ENCODE data around the gene CHURC1. TPM values are rescaled to one million over a fixed set of nuclear protein-coding genes. Genes with fewer than 3 reads are reported as not detected.
A peak's percentile ranks its signal among the peaks of the same experiment; 100 is the strongest.

The CHURC1 gene
- total RNA-seq, 4 donors from 2014 or later: 28.9 to 74.7 (median 56.0) TPM

DNA sequence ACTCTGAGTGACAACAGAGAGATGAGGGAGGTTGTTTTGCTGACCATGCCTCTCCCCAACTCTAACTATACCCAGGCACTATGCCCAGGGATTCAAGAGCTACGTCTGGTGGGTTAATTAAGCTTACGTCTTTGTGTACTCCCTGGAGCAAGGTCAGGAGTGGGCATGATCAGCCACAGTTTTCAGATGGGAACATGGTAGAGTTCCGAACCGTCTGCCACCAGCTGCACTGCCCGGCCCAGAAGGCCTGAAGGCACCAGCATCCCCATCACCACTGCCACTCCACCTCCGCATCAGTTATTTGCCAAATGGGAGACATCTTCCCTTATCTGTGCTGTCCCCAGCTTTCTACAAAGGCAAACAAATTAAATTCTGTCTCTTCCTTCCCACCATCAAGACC lies 39.4 kb downstream of the CHURC1 start:
- H3K27me3 ChIP-seq: no peaks in the 10 kb centered on the region
- no peak for TF ChIP-seq POLR2A (IDR thresholded peaks at IDR 0.05)
- TF ChIP-seq, protein P1, sequence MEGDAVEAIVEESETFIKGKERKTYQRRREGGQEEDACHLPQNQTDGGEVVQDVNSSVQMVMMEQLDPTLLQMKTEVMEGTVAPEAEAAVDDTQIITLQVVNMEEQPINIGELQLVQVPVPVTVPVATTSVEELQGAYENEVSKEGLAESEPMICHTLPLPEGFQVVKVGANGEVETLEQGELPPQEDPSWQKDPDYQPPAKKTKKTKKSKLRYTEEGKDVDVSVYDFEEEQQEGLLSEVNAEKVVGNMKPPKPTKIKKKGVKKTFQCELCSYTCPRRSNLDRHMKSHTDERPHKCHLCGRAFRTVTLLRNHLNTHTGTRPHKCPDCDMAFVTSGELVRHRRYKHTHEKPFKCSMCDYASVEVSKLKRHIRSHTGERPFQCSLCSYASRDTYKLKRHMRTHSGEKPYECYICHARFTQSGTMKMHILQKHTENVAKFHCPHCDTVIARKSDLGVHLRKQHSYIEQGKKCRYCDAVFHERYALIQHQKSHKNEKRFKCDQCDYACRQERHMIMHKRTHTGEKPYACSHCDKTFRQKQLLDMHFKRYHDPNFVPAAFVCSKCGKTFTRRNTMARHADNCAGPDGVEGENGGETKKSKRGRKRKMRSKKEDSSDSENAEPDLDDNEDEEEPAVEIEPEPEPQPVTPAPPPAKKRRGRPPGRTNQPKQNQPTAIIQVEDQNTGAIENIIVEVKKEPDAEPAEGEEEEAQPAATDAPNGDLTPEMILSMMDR (IDR thresholded peaks at IDR 0.05): no peak
- no peak overlapping the region for H3K4me3 ChIP-seq
- peaks cover 0 to 39% (median 0%) of the 10 kb centered on the region in 3 donors for H3K36me3 ChIP-seq
- no peak for DNase-seq
- no peak overlapping the region for H3K27ac ChIP-seq
- H3K9me3 ChIP-seq: no peaks in the 10 kb centered on the region
- H3K4me1 ChIP-seq: peaks cover 3 to 28% (median 5%) of the 10 kb centered on the region in 3 donors
- WGBS, 2 donors: 91 to 94% methylated on average over 6 of the region's 6 CpGs
- intact Hi-C loops (cut with DNase I): no loop called here

DNA sequence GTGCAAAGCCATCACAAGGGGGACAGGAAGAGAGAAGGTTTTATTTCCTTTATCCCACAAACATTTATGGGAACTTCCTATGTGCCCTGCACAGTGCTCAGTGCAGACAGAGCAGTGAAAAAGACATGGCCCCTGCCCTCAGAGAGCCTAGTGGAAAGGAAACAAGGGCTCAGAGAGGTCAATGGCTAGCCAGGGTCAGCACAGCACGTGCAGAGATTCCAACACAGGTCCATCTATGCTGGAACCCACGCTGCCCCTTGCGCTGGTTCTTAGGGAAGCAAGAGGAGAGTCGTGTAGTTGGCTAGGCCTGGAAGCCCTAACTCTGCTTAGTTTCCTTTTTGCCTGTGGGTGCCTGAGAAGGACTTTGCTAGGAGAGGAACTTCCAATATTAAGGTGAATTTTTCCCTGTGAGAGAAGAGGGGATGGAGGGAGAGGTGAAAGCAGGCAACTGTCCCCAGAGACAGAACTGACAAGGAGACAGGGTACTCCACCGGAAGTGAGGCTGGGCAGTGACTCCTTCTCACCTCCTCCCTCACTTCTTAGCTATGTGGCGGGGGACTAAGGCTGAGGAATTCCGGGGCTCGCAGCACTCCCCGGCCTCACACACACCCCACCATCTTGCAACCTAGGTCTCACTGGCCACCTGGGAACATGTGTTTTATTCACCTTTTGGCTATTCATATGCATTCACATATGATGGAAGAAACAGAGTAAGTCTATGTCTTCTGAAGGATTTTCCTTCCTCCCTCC lies 40.4 kb downstream of the CHURC1 start:
- TF ChIP-seq, protein P1 (IDR thresholded peaks at IDR 0.05): no peak
- no peak for TF ChIP-seq POLR2A (IDR thresholded peaks at IDR 0.05)
- 88 to 94% methylated on average over 9 of the region's 9 CpGs for WGBS, 2 donors
- intact Hi-C loops (cut with DNase I): no loop called here
- Histone ChIP-seq H3K9me3 (no peaks in the 10 kb centered on the region), H3K27ac (no peak overlapping the region), H3K36me3 (peaks cover 0 to 33% (median 0%) of the 10 kb centered on the region in 3 donors), H3K4me3 (no peak overlapping the region), H3K27me3 (no peaks in the 10 kb centered on the region), H3K4me1 (peaks cover 5 to 38% (median 7%) of the 10 kb centered on the region in 3 donors)
- no peak for DNase-seq

DNA sequence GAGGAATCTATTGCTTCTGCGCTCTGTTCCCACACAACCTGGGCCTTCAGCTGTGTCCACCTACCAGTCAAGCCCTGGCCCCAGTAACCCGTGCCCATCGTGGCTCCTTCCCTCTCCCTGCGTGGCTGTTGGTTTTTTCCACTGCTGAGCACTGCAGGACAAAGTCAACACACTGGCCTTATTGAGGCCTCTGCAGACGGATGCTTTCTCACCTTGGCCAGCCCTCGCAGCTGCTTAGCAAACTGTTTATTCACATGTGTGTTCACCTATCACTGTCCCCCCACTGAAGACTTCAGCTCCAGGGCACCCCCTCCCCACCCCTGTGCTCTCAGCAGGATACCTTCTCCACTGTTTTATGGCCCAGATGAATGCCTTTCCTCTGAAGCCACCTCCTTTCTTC lies 41.0 kb downstream of the CHURC1 start:
- WGBS, 2 donors: 71 to 93% methylated on average over 6 of the region's 6 CpGs
- no peaks in the 10 kb centered on the region for H3K27me3 ChIP-seq
- H3K36me3 ChIP-seq: peaks cover 0 to 26% (median 0%) of the 10 kb centered on the region in 3 donors

GRCh38 chr14:64956697-64957406 lies 42.6 kb downstream of the CHURC1 start:
- WGBS, 2 donors: 72 to 73% methylated on average over 6 to 8 of the region's 8 CpGs
- Histone ChIP-seq H3K9me3 (no peaks in the 10 kb centered on the region), H3K4me3 (no peak overlapping the region), H3K4me1 (peaks cover 18 to 59% (median 19%) of the 10 kb centered on the region in 3 donors), H3K27me3 (no peaks in the 10 kb centered on the region), H3K36me3 (peaks cover 0 to 11% (median 0%) of the 10 kb centered on the region in 3 donors), H3K27ac (peak overlapping the region in 2 of 4 donors; percentile 11 to 25)
- intact Hi-C loops (cut with DNase I): no loop called here
- TF ChIP-seq POLR2A (IDR thresholded peaks at IDR 0.05): no peak
- TF ChIP-seq, protein P1 (IDR thresholded peaks at IDR 0.05): no peak
- DNase-seq: no peak

More for the DNA sequence above, 41.0 kb downstream of the CHURC1 start:
- intact Hi-C loops (cut with DNase I): no loop called here
- Histone ChIP-seq H3K27ac (no peak overlapping the region), H3K4me1 (peaks cover 7 to 44% (median 9%) of the 10 kb centered on the region in 3 donors), H3K4me3 (no peak overlapping the region), H3K9me3 (no peaks in the 10 kb centered on the region)
- TF ChIP-seq, protein P1 (IDR thresholded peaks at IDR 0.05): no peak
- TF ChIP-seq POLR2A (IDR thresholded peaks at IDR 0.05): no peak
- DNase-seq: no peak

GRCh38 chr14:64958201-64958600 lies 43.9 kb downstream of the CHURC1 start:
- no peak for DNase-seq
- H3K4me3 ChIP-seq: no peak overlapping the region
- H3K4me1 ChIP-seq: peaks cover 18 to 59% (median 19%) of the 10 kb centered on the region in 3 donors
- intact Hi-C loops (cut with DNase I): no loop called here
- TF ChIP-seq, protein P1 (IDR thresholded peaks at IDR 0.05): no peak
- TF ChIP-seq POLR2A (IDR thresholded peaks at IDR 0.05): no peak
- no peaks in the 10 kb centered on the region for H3K9me3 ChIP-seq
- H3K27me3 ChIP-seq: no peaks in the 10 kb centered on the region
- H3K27ac ChIP-seq: peak overlapping the region in 3 of 4 donors; percentile 34 to 45 (median 40)
- H3K36me3 ChIP-seq: peaks cover 0 to 5% (median 0%) of the 10 kb centered on the region in 3 donors
- 77 to 100% methylated on average over 1 to 2 of the region's 2 CpGs for WGBS, 2 donors
